RCC 7860 (cell line): Measurements from ENCODE around the gene MRPL27.

Experiments used
- DNase-seq: peaks from one replicate; pipeline ENCODE4 v3.0.0-alpha.2; 2015; ENCODE audit warnings: low spot score
- FAIRE-seq: peaks from 2 replicates; lab custom pipeline; 2012; peaks lifted over from hg19 to GRCh38; lab: Jason Lieb, UNC

MRPL27 gene

GRCh38 chr17:50361561-50362480 lies 11.2 kb downstream of the MRPL27 start:
- FAIRE-seq (no peak), DNase-seq (peak; percentile 39)

GRCh38 chr17:50360486-50361115 lies 12.4 kb downstream of the MRPL27 start:
- DNase-seq (no peak), FAIRE-seq (no peak)

GRCh38 chr17:50359998-50360461 lies 13.0 kb downstream of the MRPL27 start:
- FAIRE-seq, result no peak

GRCh38 chr17:50359005-50359699 lies 13.8 kb downstream of the MRPL27 start:
- FAIRE-seq (no peak), DNase-seq (no peak)

More at GRCh38 chr17:50359998-50360461, 13.0 kb downstream of the MRPL27 start:
- DNase-seq, result no peak

GRCh38 chr17:50358177-50358576 lies 14.8 kb downstream of the MRPL27 start:
- DNase-seq, result no peak
- no peak for FAIRE-seq

GRCh38 chr17:50356892-50357510 lies 16.0 kb downstream of the MRPL27 start:
- no peak for DNase-seq
- no peak for FAIRE-seq

GRCh38 chr17:50356418-50356817 lies 16.6 kb downstream of the MRPL27 start:
- no peak for DNase-seq
- FAIRE-seq, result no peak

- FAIRE-seq, result no peak
Measured at GRCh38 chr17:50355701-50356341, 17.2 kb downstream of the MRPL27 start.

GRCh38 chr17:50355336-50355700 lies 17.7 kb downstream of the MRPL27 start:
- no peak for DNase-seq
- no peak for FAIRE-seq

More at GRCh38 chr17:50355701-50356341, 17.2 kb downstream of the MRPL27 start:
- no peak for DNase-seq

- FAIRE-seq (no peak), DNase-seq (no peak)
Measured at GRCh38 chr17:50354776-50355175, 18.2 kb downstream of the MRPL27 start.

- DNase-seq (no peak), FAIRE-seq (no peak)
Measured at GRCh38 chr17:50354198-50354597, 18.8 kb downstream of the MRPL27 start.

- DNase-seq (no peak), FAIRE-seq (no peak)
Measured at GRCh38 chr17:50353600-50354195, 19.3 kb downstream of the MRPL27 start.

GRCh38 chr17:50352693-50353599 lies 20.0 kb downstream of the MRPL27 start:
- DNase-seq (no peak), FAIRE-seq (no peak)

GRCh38 chr17:50352072-50352692 lies 20.8 kb downstream of the MRPL27 start:
- DNase-seq (no peak), FAIRE-seq (no peak)

- FAIRE-seq, result no peak
Measured at GRCh38 chr17:50350733-50351132, 22.3 kb downstream of the MRPL27 start.

GRCh38 chr17:50349243-50349600 lies 23.8 kb downstream of the MRPL27 start:
- DNase-seq (no peak), FAIRE-seq (no peak)

More at GRCh38 chr17:50350733-50351132, 22.3 kb downstream of the MRPL27 start:
- DNase-seq, result no peak

GRCh38 chr17:50348522-50349242 lies 24.3 kb downstream of the MRPL27 start:
- peak; percentile 23 for FAIRE-seq

GRCh38 chr17:50347894-50348291 lies 25.1 kb downstream of the MRPL27 start:
- no peak for DNase-seq
- no peak for FAIRE-seq

More at GRCh38 chr17:50348522-50349242, 24.3 kb downstream of the MRPL27 start:
- peak; percentile 34 for DNase-seq
